SK-N-SH treated with all-trans-retinoic acid at 6 μM for 48 hours (cell line): ENCODE measurements around the gene CHAC1.

Experiments
- ATAC-seq: fragments of 200-7000 bp; cut with Tn5 transposase; 3 replicates; pipeline ENCODE4 v1.9.1; 2020; ENCODE audit warnings: mild to moderate bottlenecking, moderate library complexity
- ARNTL ChIP-seq: fragments of 450-650 bp; formaldehyde crosslinking; IDR thresholded peaks from 2 replicates; pipeline ENCODE4 v1.5.0; 2020; ENCODE audit warnings: low read depth, mild to moderate bottlenecking, moderate library complexity, borderline replicate concordance
- BACH2 ChIP-seq: fragments of 250-450 bp; sonication (Bioruptor Pico); IDR thresholded peaks from 2 replicates; pipeline ENCODE4 v1.9.0; 2021; ENCODE audit warnings: mild to moderate bottlenecking, borderline replicate concordance
- CSDC2 ChIP-seq: fragments of 250-450 bp; sonication (Bioruptor Pico); IDR thresholded peaks from 2 replicates; pipeline ENCODE4 v1.5.0; 2020; ENCODE audit warnings: mild to moderate bottlenecking, moderate library complexity
- ESRRG ChIP-seq: fragments of 250-450 bp; sonication (Bioruptor Pico); IDR thresholded peaks from 2 replicates; pipeline ENCODE4 v1.6.1; 2021; ENCODE audit warnings: mild to moderate bottlenecking
- GLIS3 ChIP-seq: fragments of 250-450 bp; sonication (Bioruptor Pico); IDR thresholded peaks from 2 replicates; pipeline ENCODE4 v1.5.0; 2020; ENCODE audit warnings: mild to moderate bottlenecking, moderate library complexity
- ISL1 ChIP-seq: fragments of 250-450 bp; sonication (Bioruptor Pico); IDR thresholded peaks from 2 replicates; pipeline ENCODE4 v2.1.2; 2022; ENCODE audit warnings: mild to moderate bottlenecking, moderate library complexity
- PPARA ChIP-seq: fragments of 250-450 bp; sonication (Bioruptor Pico); IDR thresholded peaks from 2 replicates; pipeline ENCODE4 v1.5.0; 2020; ENCODE audit warnings: mild to moderate bottlenecking, borderline replicate concordance
- RARB ChIP-seq: fragments of 250-450 bp; sonication (Bioruptor Pico); IDR thresholded peaks from 2 replicates; pipeline ENCODE4 v1.8.0; 2021; ENCODE audit warnings: mild to moderate bottlenecking, moderate library complexity
- SNAI2 ChIP-seq: fragments of 250-450 bp; sonication (Bioruptor Pico); IDR thresholded peaks from 2 replicates; pipeline ENCODE4 v1.5.0; 2020; ENCODE audit warnings: mild to moderate bottlenecking, moderate library complexity
- TCF4 ChIP-seq: fragments of 250-450 bp; sonication (Bioruptor Pico); IDR thresholded peaks from 2 replicates; pipeline ENCODE4 v1.8.0; 2021; ENCODE audit warnings: mild to moderate bottlenecking, moderate library complexity, borderline replicate concordance
- TOX ChIP-seq: fragments of 250-450 bp; sonication (Bioruptor Pico); IDR thresholded peaks from 2 replicates; pipeline ENCODE4 v1.8.0; 2021; ENCODE audit warnings: mild to moderate bottlenecking, moderate library complexity, borderline replicate concordance
- ZC3H10 ChIP-seq: fragments of 250-450 bp; sonication (Bioruptor Pico); IDR thresholded peaks from 2 replicates; pipeline ENCODE4 v1.5.1; 2021; ENCODE audit warnings: mild to moderate bottlenecking, moderate library complexity
- ZFP3 ChIP-seq: fragments of 250-450 bp; sonication (Bioruptor Pico); IDR thresholded peaks from 2 replicates; pipeline ENCODE4 v1.5.0; 2020; ENCODE audit warnings: mild to moderate bottlenecking, moderate library complexity
- ZFP30 ChIP-seq: fragments of 450-650 bp; formaldehyde crosslinking; IDR thresholded peaks from 2 replicates; pipeline ENCODE4 v1.5.0; 2022; ENCODE audit warnings: mild to moderate bottlenecking, moderate library complexity
- ZNF565 ChIP-seq: fragments of 450-650 bp; formaldehyde crosslinking; conservative IDR thresholded peaks from 2 replicates; pipeline ENCODE4 v1.5.0; 2020; ENCODE audit warnings: low read depth, mild to moderate bottlenecking, moderate library complexity
- ZNF70 ChIP-seq: fragments of 450-650 bp; formaldehyde crosslinking; IDR thresholded peaks from 2 replicates; pipeline ENCODE4 v1.5.0; 2020; ENCODE audit warnings: mild to moderate bottlenecking, moderate library complexity
- ZNF8 ChIP-seq: fragments of 450-650 bp; formaldehyde crosslinking; IDR thresholded peaks from 2 replicates; pipeline ENCODE4 v1.5.0; 2020; ENCODE audit warnings: mild to moderate bottlenecking, moderate library complexity
- TF ChIP-seq, protein P1 (sequence below): fragments of 250-450 bp; sonication (Bioruptor Pico); IDR thresholded peaks from 2 replicates; pipeline ENCODE4 v1.8.0; 2020; ENCODE audit warnings: mild to moderate bottlenecking, moderate library complexity, borderline replicate concordance
- TF ChIP-seq, protein P2 (sequence below): fragments of 250-450 bp; sonication (Bioruptor Pico); IDR thresholded peaks from 2 replicates; pipeline ENCODE4 v1.8.0; 2021; ENCODE audit warnings: low read depth, mild to moderate bottlenecking, moderate library complexity, borderline replicate concordance
- TF ChIP-seq, protein P3 (sequence below): fragments of 250-450 bp; sonication (Bioruptor Pico); IDR thresholded peaks from 2 replicates; pipeline ENCODE4 v1.5.0; 2020; ENCODE audit warnings: mild to moderate bottlenecking, moderate library complexity

CHAC1 gene

DNA sequence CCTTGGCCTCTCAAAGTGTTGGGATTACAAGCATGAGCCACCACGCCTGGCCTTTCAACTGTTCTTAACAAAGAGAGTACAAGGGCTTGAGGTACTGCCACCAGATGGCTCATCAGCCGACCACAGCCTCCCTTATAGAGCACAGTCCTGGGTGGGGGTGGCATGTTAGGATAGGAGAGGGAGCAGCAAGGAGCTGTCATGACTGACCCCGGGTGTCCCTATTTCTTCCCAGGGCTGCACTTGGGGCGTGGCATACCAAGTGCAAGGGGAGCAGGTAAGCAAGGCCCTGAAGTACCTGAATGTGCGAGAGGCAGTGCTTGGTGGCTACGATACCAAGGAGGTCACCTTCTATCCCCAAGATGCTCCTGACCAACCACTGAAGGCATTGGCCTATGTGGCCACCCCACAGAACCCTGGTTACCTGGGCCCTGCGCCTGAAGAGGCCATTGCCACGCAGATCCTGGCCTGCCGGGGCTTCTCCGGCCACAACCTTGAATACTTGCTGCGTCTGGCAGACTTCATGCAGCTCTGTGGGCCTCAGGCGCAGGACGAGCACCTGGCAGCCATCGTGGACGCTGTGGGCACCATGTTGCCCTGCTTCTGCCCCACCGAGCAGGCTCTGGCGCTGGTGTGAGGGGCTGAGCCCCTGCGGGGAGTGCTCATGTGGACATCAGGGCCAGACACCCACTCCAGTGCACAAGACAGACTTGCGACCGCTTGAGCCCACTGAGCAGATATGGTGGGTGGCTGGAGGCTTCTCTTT is 2.1 kb downstream of the CHAC1 start:
- TF ChIP-seq BACH2 (CRISPR knock-in tag): no peak
- no peak for TF ChIP-seq ZFP3 (CRISPR knock-in tag)
- no peak for TF ChIP-seq ZNF70 (CRISPR knock-in tag)
- TF ChIP-seq RARB: no peak
- TF ChIP-seq, protein P1, sequence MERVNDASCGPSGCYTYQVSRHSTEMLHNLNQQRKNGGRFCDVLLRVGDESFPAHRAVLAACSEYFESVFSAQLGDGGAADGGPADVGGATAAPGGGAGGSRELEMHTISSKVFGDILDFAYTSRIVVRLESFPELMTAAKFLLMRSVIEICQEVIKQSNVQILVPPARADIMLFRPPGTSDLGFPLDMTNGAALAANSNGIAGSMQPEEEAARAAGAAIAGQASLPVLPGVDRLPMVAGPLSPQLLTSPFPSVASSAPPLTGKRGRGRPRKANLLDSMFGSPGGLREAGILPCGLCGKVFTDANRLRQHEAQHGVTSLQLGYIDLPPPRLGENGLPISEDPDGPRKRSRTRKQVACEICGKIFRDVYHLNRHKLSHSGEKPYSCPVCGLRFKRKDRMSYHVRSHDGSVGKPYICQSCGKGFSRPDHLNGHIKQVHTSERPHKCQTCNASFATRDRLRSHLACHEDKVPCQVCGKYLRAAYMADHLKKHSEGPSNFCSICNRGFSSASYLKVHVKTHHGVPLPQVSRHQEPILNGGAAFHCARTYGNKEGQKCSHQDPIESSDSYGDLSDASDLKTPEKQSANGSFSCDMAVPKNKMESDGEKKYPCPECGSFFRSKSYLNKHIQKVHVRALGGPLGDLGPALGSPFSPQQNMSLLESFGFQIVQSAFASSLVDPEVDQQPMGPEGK (CRISPR knock-in tag): no peak
- TF ChIP-seq, protein P2, sequence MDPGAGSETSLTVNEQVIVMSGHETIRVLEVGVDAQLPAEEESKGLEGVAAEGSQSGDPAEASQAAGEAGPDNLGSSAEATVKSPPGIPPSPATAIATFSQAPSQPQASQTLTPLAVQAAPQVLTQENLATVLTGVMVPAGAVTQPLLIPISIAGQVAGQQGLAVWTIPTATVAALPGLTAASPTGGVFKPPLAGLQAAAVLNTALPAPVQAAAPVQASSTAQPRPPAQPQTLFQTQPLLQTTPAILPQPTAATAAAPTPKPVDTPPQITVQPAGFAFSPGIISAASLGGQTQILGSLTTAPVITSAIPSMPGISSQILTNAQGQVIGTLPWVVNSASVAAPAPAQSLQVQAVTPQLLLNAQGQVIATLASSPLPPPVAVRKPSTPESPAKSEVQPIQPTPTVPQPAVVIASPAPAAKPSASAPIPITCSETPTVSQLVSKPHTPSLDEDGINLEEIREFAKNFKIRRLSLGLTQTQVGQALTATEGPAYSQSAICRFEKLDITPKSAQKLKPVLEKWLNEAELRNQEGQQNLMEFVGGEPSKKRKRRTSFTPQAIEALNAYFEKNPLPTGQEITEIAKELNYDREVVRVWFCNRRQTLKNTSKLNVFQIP (CRISPR knock-in tag): no peak
- TF ChIP-seq CSDC2 (CRISPR knock-in tag): no peak
- no peak for TF ChIP-seq ESRRG
- no peak for TF ChIP-seq TOX (CRISPR knock-in tag)
- TF ChIP-seq PPARA (CRISPR knock-in tag): no peak

DNA sequence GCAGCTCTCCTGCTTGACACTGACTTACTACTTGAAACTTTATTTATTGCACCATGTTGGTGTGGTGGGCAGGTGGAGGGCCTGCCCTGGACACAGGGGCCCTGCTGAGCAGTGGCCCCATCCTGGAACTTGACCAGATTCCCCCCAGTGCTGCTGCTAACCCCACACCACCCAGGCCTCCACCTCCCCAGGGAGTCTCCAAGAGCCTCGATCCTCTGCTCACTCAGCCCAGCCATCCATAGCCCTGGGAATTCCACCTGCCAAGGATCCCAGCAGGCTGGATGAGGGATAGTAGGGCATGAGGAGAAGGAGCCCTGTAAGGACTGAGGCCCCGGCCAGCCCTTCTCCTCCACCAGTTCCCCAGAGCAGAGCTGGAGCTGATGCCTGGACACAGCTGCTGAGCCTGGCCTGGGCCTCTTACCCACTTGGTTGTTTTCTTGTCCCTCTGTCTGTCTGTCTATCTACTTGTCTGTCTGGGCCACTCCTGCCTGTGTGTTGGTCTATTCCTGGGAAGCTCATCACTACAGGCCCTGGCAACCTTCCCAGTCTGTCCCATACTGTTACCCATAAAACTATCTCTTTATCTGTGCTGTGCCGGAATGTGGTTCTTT is 2.8 kb downstream of the CHAC1 start:
- TF ChIP-seq ZNF8 (no peak), ZNF70 (CRISPR knock-in tag) (no peak), ZC3H10 (CRISPR knock-in tag) (no peak), ISL1 (CRISPR knock-in tag) (no peak), TCF4 (CRISPR knock-in tag) (no peak), ZNF565 (CRISPR knock-in tag) (no peak), RARB (no peak), GLIS3 (no peak), ARNTL (CRISPR knock-in tag) (no peak), CSDC2 (CRISPR knock-in tag) (no peak), SNAI2 (no peak)
- TF ChIP-seq, protein P1 (CRISPR knock-in tag): no peak
- no peak for ATAC-seq

More for the DNA sequence above, 2.1 kb downstream of the CHAC1 start:
- ATAC-seq: no peak

DNA sequence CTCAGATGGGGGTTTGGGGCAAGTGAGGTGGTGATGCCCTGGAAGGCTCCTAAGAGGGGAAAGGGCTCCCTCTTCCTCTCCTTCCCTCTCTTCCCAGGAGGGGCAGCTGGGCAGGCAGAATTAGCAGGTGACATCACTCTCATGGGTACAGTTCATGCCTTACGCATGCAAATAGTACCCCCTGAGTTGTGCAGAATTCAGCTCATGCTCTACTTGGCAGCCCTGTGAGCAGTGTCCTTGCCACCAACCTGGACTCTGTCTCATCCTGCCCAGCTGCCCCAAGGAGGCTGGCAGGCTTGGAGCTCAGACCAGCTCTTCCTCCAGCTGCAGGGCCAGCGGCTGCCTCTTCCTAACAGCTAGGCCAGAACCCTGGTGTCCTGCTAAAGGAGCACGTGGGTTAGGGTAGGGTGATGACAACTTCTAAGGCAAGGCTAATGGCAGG is 3.3 kb downstream of the CHAC1 start:
- TF ChIP-seq, protein P3, sequence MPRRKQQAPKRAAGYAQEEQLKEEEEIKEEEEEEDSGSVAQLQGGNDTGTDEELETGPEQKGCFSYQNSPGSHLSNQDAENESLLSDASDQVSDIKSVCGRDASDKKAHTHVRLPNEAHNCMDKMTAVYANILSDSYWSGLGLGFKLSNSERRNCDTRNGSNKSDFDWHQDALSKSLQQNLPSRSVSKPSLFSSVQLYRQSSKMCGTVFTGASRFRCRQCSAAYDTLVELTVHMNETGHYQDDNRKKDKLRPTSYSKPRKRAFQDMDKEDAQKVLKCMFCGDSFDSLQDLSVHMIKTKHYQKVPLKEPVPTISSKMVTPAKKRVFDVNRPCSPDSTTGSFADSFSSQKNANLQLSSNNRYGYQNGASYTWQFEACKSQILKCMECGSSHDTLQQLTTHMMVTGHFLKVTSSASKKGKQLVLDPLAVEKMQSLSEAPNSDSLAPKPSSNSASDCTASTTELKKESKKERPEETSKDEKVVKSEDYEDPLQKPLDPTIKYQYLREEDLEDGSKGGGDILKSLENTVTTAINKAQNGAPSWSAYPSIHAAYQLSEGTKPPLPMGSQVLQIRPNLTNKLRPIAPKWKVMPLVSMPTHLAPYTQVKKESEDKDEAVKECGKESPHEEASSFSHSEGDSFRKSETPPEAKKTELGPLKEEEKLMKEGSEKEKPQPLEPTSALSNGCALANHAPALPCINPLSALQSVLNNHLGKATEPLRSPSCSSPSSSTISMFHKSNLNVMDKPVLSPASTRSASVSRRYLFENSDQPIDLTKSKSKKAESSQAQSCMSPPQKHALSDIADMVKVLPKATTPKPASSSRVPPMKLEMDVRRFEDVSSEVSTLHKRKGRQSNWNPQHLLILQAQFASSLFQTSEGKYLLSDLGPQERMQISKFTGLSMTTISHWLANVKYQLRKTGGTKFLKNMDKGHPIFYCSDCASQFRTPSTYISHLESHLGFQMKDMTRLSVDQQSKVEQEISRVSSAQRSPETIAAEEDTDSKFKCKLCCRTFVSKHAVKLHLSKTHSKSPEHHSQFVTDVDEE: no peak
- TF ChIP-seq ZFP30 (no peak), BACH2 (CRISPR knock-in tag) (no peak), ARNTL (CRISPR knock-in tag) (no peak)
- ATAC-seq: no peak
